Psoas muscle (tissue), 8 donors: ENCODE results near the gene POM121C. TPM values are rescaled to one million over a fixed set of nuclear protein-coding genes. Genes with fewer than 3 reads are reported as not detected.
"Not testable (repeated sequence)": the region's sequence is repeated elsewhere in the genome, so short reads cannot be mapped to it uniquely, and the experiment has no call there.

Source experiments
- ATAC-seq, 4 donors: fragments of 200-7000 bp; cut with Tn5 transposase; one replicate each; pipeline ENCODE4 v1.9.1; 2020; ENCODE audit warnings: moderate library complexity in 3 of 4, mild to moderate bottlenecking in 2 of 4
- DNase-seq, 2 donors: peaks; one replicate each; pipeline ENCODE4 v3.0.0-alpha.2; 2020
- H3K27ac ChIP-seq: fragments of 200-600 bp; one replicate; pipeline ENCODE4 v1.8.0; 2022
- H3K27me3 ChIP-seq, 3 donors: fragments of 200-600 bp in 1 of 3; one replicate each; pipeline versions ENCODE4 v1.6.1 to v1.8.0; 2013 to 2022; ENCODE audit warnings: low read length in 2 of 3, mild to moderate bottlenecking in 2 of 3, moderate library complexity in 1 of 3; ENCODE audit not compliant: insufficient read depth in 3 of 3
- H3K36me3 ChIP-seq, 2 donors: fragments of 200-600 bp in 1 of 2; one replicate each; pipeline versions ENCODE4 v1.6.1 to v1.8.0; 2013 to 2022; ENCODE audit warnings: low read depth in 1 of 2, mild to moderate bottlenecking in 1 of 2, moderate library complexity in 1 of 2; ENCODE audit not compliant: insufficient read depth in 1 of 2
- H3K4me1 ChIP-seq: fragments of 200-600 bp; one replicate; pipeline ENCODE4 v1.8.0; 2022
- H3K4me3 ChIP-seq: fragments of 200-600 bp; one replicate; pipeline ENCODE4 v1.8.0; 2022; ENCODE audit warnings: mild to moderate bottlenecking
- H3K9me3 ChIP-seq: fragments of 200-600 bp; one replicate; pipeline ENCODE4 v1.8.0; 2022
- CTCF ChIP-seq: fragments of 200-600 bp; IDR thresholded peaks from one replicate; pipeline ENCODE4 v1.8.0; 2022; ENCODE audit warnings: antibody characterized with exemption
- WGBS, 3 donors: extraction: QIAGEN DNeasy Blood & Tissue Kit; methylation state at CpG; one replicate each; pipeline versions ENCODE4 v1.1.6 to v1.1.7; 2013; 5-methylcytosine and 5-hydroxymethylcytosine counted together
- intact Hi-C, 2 donors: fragments of 100-400 bp; cut with DNase I; formaldehyde crosslinking; loops; one replicate each; pipeline versions ENCODE4 v1.11.0 to v1.14.2; 2022
- polyA plus RNA-seq, 3 donors: library from polyadenylated mRNA; stranded (reverse); fragments of 200-250 nt; gene quantifications; one replicate each; pipeline ENCODE4 v1.2.3, GENCODE V29; 2013
- total RNA-seq, 4 donors: library from RNA; stranded (reverse); fragmentation: NEBNext Ultra II Directional in 2 of 4; extraction: Animal tissue kit (Norgen Biotek cat#: 25700) in 2 of 4; gene quantifications; one replicate each; pipeline versions ENCODE4 v1.2.1 to v1.2.4, GENCODE V29; 2021 to 2023
- donor health status: healthy with polysubstance abuse.
- donor health status: DM: no; HTN: no; CAD: no; lungs with moderate emphysema.
- donor health status: Bipolar disorder and iron deficiency.
- donor health status: healthy.
- donor health status: DM: yes; HTN: yes; CAD: no.
- donor health status: DM: no; HTN: no; CAD: no.
- donor health status: DM: no; HTN: no; CAD: no.
- donor health status: DM: yes; HTN: yes; CAD: no.

Gene POM121C
- total and polyA plus RNA-seq, 7 donors = 7.9 to 29.3 (median 19.4) TPM

GRCh38 chr7:75452494-75452955 lies 33.6 kb downstream of the POM121C start:
- H3K4me1 ChIP-seq, intact Hi-C loops, H3K4me3 ChIP-seq, H3K36me3 ChIP-seq, DNase-seq, H3K9me3 ChIP-seq, H3K27me3 ChIP-seq, H3K27ac ChIP-seq: not testable (repeated sequence)
- ATAC-seq = peak; percentile 77 to 86 (median 78)
- 5 to 20% (median 6%) methylated on average over 3 of the region's 4 CpGs for WGBS, 3 donors
- peak; percentile 50 for TF ChIP-seq CTCF

- H3K36me3 ChIP-seq, H3K9me3 ChIP-seq, ATAC-seq, DNase-seq, H3K27me3 ChIP-seq, H3K4me3 ChIP-seq, intact Hi-C loops, H3K27ac ChIP-seq, H3K4me1 ChIP-seq: not testable (repeated sequence)
- WGBS, 3 donors = 71 to 82% (median 72%) methylated on average over 3 of the region's 5 CpGs
Observed at GRCh38 chr7:75449946-75450345, 36.2 kb downstream of the POM121C start.

GRCh38 chr7:75442465-75443111 lies 43.5 kb downstream of the POM121C start:
- intact Hi-C loops = not testable (repeated sequence)

GRCh38 chr7:75442101-75442464 lies 44.0 kb downstream of the POM121C start:
- 0 to 1% (median 0%) methylated on average over 2 to 20 of the region's 37 CpGs for WGBS, 3 donors
- H3K4me1 ChIP-seq, DNase-seq, H3K9me3 ChIP-seq, intact Hi-C loops, H3K27me3 ChIP-seq: not testable (repeated sequence)
- peak; percentile 51 to 71 (median 60) for ATAC-seq
- H3K27ac ChIP-seq = peak overlapping the region; percentile 86
- peaks cover 0 to 40% of the 10 kb centered on the region in 2 donors for H3K36me3 ChIP-seq
- H3K4me3 ChIP-seq = peak overlapping the region; percentile 71

More at GRCh38 chr7:75442465-75443111, 43.5 kb downstream of the POM121C start:
- H3K27ac ChIP-seq = peak overlapping the region; percentile 86
- H3K4me1 ChIP-seq, DNase-seq, H3K9me3 ChIP-seq, H3K27me3 ChIP-seq: not testable (repeated sequence)
- WGBS, 3 donors = 0 to 1% (median 0%) methylated on average over 19 to 42 of the region's 76 CpGs
- peak overlapping the region; percentile 71 for H3K4me3 ChIP-seq
- peaks cover 0 to 34% of the 10 kb centered on the region in 2 donors for H3K36me3 ChIP-seq
- ATAC-seq = peak; percentile 96 to 98 (median 98)

GRCh38 chr7:75439000-75439399 lies 47.1 kb downstream of the POM121C start:
- DNase-seq, ATAC-seq, H3K27me3 ChIP-seq, intact Hi-C loops, H3K27ac ChIP-seq, H3K4me1 ChIP-seq, H3K9me3 ChIP-seq, H3K4me3 ChIP-seq: not testable (repeated sequence)
- peaks cover 0 to 70% of the 10 kb centered on the region in 2 donors for H3K36me3 ChIP-seq
- 96 to 99% (median 98%) methylated on average over 4 of the region's 4 CpGs for WGBS, 3 donors

- H3K9me3 ChIP-seq, intact Hi-C loops, H3K4me3 ChIP-seq, H3K4me1 ChIP-seq, DNase-seq, H3K27ac ChIP-seq, H3K27me3 ChIP-seq, ATAC-seq: not testable (repeated sequence)
- peaks cover 3 to 43% of the 10 kb centered on the region in 2 donors for H3K36me3 ChIP-seq
- 82 to 90% (median 88%) methylated on average over 5 to 11 of the region's 15 CpGs for WGBS, 3 donors
Observed at GRCh38 chr7:75423481-75423880, 62.6 kb downstream of the POM121C start.

- H3K27me3 ChIP-seq, H3K27ac ChIP-seq, H3K9me3 ChIP-seq, H3K4me3 ChIP-seq, ATAC-seq, DNase-seq, H3K4me1 ChIP-seq, intact Hi-C loops: not testable (repeated sequence)
- H3K36me3 ChIP-seq = peaks cover 3 to 35% of the 10 kb centered on the region in 2 donors
- 92 to 95% (median 94%) methylated on average over 23 to 30 of the region's 50 CpGs for WGBS, 3 donors
Observed at GRCh38 chr7:75421798-75422710, 64.0 kb downstream of the POM121C start.

GRCh38 chr7:75420152-75420551 lies 65.9 kb downstream of the POM121C start:
- WGBS, 3 donors = 76 to 84% (median 77%) methylated on average over 9 to 12 of the region's 13 CpGs
- H3K9me3 ChIP-seq, H3K4me1 ChIP-seq, H3K4me3 ChIP-seq, H3K27ac ChIP-seq, intact Hi-C loops, H3K27me3 ChIP-seq, DNase-seq, ATAC-seq: not testable (repeated sequence)
- peaks cover 3 to 48% of the 10 kb centered on the region in 2 donors for H3K36me3 ChIP-seq

GRCh38 chr7:75419693-75420092 lies 66.4 kb downstream of the POM121C start:
- H3K27ac ChIP-seq, H3K4me3 ChIP-seq, intact Hi-C loops, H3K9me3 ChIP-seq, DNase-seq, H3K4me1 ChIP-seq, H3K27me3 ChIP-seq: not testable (repeated sequence)
- ATAC-seq = peak in 1 of 4 donors; percentile 11
- H3K36me3 ChIP-seq = peaks cover 3 to 48% of the 10 kb centered on the region in 2 donors
- WGBS, 3 donors = 31 to 53% (median 41%) methylated on average over 8 to 11 of the region's 13 CpGs

- intact Hi-C loops, H3K27me3 ChIP-seq, H3K4me1 ChIP-seq, H3K27ac ChIP-seq, H3K9me3 ChIP-seq, DNase-seq, H3K4me3 ChIP-seq: not testable (repeated sequence)
- ATAC-seq = peak in 2 of 4 donors; percentile 2 to 5
- H3K36me3 ChIP-seq = peaks cover 3 to 43% of the 10 kb centered on the region in 2 donors
- WGBS, 3 donors = 79 to 82% (median 81%) methylated on average over 11 to 12 of the region's 13 CpGs
Observed at GRCh38 chr7:75419210-75419609, 66.9 kb downstream of the POM121C start.
